ENCODE data around the gene USHBP1.

The USHBP1 gene

DNA sequence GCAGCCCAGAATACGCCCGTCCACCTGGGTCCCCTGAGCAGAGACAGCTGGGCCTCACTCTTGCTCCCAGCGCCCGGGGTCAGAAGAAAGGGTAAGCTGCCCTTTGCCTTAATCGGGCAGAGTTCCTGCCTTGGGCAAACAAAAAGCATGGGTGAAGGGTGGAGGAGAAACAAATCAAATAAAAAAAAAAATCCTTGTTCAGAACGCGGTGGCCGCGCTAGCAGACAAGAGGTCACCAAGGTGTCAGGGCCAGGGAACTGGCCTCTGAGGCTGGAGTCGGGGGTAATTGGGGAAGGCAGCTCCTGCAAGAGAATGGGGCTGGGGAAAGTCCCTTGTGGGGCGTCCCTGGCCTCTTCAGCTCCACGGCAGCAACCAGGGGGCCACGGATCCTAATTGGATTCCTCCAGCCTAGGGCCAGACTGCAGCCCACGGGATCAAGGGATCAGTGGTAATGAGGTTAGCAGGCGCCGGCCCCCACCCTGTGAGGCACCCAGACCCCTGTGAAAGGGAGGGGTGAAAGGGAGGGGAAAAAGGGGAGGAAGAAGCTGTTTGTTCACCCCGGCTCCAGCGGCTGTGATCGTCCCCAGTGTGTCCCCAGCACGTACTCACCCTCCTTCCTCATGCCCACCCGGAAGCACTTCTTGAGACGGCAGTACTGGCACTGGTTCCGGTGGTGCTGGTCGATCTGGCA lies 24.3 kb downstream of the USHBP1 start:
- DNase-seq (ENCODE audit: extremely low read depth, low read depth), result no peak
- TF ChIP-seq, protein P1, sequence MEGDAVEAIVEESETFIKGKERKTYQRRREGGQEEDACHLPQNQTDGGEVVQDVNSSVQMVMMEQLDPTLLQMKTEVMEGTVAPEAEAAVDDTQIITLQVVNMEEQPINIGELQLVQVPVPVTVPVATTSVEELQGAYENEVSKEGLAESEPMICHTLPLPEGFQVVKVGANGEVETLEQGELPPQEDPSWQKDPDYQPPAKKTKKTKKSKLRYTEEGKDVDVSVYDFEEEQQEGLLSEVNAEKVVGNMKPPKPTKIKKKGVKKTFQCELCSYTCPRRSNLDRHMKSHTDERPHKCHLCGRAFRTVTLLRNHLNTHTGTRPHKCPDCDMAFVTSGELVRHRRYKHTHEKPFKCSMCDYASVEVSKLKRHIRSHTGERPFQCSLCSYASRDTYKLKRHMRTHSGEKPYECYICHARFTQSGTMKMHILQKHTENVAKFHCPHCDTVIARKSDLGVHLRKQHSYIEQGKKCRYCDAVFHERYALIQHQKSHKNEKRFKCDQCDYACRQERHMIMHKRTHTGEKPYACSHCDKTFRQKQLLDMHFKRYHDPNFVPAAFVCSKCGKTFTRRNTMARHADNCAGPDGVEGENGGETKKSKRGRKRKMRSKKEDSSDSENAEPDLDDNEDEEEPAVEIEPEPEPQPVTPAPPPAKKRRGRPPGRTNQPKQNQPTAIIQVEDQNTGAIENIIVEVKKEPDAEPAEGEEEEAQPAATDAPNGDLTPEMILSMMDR (IDR thresholded peaks at IDR 0.05; ENCODE audit: low read depth, low read length), result no peak

DNA sequence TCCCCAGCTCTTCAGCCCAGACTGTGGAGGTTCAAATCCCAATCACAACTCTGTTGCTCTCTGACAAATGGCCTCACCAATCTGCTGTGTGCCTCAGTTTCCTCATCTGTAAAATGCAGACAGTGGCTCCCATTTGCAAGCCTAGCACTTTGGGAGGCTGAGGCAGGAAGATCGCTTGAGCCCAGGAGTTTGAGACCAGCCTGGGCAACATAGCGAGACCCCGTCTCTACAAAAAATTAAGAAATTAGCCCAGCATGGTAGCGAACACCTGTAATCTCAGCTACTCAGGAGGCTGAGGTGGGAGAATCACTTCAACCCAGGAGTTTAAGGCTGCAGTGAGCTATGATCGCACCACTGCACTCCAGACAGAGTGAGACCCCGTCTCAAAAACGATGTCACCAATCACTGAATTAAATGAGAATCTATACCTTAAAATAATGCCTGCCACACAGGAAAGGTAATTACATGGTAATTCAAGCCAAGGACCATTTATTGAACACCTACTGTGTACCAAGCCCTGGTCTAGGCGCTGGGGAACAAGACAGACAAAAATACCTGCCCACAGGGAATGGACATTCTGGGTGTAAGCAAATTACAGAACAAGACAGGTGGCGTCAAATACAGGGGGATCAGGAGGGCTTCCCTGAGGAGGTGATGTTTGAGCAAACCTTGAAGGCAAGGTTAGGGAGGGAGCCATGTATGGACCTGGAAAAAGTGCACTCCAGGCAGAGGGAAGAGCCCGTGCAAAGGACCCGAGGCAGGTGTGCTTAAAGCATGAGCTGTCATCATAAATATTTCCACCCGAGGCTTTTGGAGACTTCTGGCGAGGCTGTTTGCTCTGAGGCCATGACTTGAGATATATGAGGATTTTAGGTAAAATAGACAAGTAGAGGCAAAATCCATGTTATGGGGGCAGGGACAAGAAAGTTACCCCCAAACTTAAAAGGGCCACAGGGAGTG lies 26.5 kb downstream of the USHBP1 start:
- DNase-seq (ENCODE audit: extremely low read depth, low read depth), result no peak
- TF ChIP-seq, protein P1 (IDR thresholded peaks at IDR 0.05; ENCODE audit: low read depth, low read length), result no peak

DNA sequence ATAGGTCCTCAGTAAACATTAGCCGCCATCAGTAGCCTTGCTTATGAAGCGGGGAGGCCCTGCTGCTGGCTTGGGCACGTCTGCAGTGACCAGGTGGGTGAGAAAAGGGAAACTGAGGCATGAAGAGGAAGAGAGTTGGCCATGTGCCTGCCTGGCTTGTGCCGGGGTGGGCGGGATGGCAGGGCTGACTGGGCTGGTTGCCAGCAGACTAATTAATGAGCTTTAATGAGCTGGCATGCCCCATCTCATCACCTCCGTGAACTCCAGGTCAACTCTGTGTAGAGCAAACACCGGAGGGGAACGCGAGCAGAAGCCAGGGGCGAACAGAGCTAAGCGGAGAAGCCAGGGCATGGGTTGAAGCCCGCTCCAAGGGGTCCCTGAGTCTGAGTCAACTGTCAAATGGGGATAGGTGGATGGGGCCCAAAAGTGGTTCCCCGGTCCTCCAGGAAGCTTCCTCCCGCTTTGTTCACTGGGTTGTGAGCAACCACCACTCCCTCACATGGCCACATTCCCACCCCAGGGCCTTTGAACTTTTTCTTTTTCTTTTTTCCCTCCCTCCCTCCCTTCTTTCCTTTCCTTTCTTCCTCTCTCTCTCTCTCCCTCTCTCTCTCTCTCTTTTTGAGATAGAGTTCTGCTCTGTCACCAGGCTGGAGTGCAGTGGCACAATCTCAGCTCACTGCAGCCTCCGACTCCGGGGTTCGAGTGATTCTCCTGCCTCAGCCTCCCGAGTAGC lies 27.6 kb downstream of the USHBP1 start:
- TF ChIP-seq, protein P1 (IDR thresholded peaks at IDR 0.05; ENCODE audit: low read depth, low read length), result no peak
- DNase-seq (ENCODE audit: extremely low read depth, low read depth), result no peak

DNA sequence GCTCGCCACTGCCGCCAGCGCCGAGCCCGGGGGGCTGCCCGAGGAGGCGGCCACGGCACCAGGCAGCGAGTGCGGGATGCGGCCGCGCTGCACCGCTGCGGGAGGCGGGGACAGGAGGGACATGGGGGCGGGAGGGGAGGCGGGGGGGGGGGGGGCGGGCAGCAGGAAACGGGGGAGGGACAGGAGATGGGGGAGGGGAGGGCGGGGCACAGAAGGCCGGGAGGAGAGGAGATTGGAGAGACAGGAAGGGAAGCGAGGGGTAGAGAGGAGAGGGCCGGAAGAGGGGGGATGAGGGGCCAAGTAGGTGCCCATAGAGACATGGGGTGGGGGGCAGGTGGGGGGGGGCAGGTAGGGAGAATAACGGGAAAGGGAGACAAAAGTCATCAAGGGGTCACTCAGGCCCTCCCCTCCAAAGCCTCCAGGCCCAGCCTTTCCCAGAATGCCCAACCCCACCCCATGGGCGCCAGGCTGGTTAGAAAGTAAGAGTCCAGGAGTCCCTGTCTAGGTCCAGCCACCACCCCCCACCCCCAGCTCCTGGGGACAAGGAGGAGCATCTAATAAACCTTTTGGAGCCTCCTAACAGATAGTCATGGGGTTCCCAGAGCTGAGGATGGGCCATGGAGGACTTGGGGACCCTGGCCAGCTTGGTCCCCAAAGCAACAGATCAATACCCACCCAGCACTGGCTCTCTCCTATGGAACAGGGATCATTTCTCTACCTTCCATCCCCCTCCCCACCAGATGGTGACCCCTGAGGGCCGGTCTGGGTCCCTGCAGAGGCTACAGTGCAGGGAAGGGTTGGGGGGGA lies 28.4 kb downstream of the USHBP1 start:
- DNase-seq (ENCODE audit: extremely low read depth, low read depth), result no peak
- TF ChIP-seq, protein P1 (IDR thresholded peaks at IDR 0.05; ENCODE audit: low read depth, low read length), result no peak

DNA sequence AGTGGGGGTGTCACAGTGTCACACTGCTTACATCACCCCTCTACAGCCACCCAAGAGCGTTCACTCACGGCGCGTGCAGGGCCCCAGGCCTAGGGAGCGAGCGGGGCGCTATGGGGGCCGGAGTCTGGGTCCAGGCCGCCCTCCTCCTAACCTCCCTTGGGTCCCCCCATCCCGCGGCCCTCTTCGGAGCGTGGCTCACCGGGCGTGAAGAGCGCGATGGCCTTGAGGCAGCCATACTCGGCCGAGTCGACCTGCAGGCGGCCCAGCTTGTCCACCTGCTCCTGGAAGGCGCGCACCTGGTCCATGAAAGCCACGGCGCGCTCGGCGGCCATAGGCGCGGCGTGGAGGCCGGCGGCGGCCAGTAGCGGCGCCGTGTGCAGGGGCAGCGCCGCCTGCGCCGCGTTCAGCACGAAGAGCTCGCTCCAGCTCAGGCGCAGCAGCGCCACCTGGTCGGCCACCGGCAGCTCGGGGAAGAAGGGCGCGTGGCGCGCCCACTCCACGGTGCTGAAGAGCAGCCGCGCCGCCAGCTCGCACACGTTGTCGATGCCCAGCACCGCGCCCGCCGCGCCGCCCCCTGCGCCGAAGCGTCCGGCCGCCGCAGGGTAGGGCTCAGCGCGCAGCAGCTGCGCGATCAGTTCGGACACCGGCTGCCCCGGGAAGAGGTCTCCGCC lies 29.1 kb downstream of the USHBP1 start:
- TF ChIP-seq, protein P1 (IDR thresholded peaks at IDR 0.05; ENCODE audit: low read depth, low read length), result peak; percentile 42
- DNase-seq (ENCODE audit: extremely low read depth, low read depth), result no peak

DNA sequence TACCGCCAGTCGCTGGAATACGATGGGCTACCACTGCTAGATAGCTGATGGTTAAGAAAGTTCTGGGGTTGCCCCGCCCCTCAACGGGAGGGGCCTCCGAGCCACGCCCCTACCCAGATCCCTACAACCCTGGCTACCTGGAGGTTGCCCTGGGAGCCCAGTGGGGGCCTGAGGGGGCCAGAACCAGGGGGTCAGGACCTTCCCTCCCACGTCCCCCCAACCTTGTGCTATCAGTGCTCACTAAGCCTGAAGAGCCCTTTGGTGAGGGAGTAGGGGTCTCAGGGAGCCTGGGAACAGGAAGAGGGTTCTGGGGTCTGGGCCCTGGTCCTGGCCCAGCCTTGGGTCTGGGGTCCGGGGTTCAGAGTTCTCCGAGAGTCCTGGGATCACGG lies 29.6 kb downstream of the USHBP1 start:
- TF ChIP-seq, protein P1 (IDR thresholded peaks at IDR 0.05; ENCODE audit: low read depth, low read length), result no peak
- DNase-seq (ENCODE audit: extremely low read depth, low read depth), result no peak
